ENCODE results near the gene BRSK2.
"Not testable (repeated sequence)": the region's sequence is repeated elsewhere in the genome, so short reads cannot be mapped to it uniquely, and the experiment has no call there.

The BRSK2 gene

GRCh38 chr11:1406571-1407485 lies 17.1 kb downstream of the BRSK2 start:
- DNase-seq (ENCODE audit: extremely low read depth in 1 of 2, low read depth in 1 of 2), result no peak

GRCh38 chr11:1407668-1408067 lies 17.9 kb downstream of the BRSK2 start:
- DNase-seq (ENCODE audit: extremely low read depth in 1 of 2, low read depth in 1 of 2), result no peak

GRCh38 chr11:1408346-1408745 lies 18.6 kb downstream of the BRSK2 start:
- no peak for DNase-seq (ENCODE audit: extremely low read depth in 1 of 2, low read depth in 1 of 2)

GRCh38 chr11:1409108-1409851 lies 19.5 kb downstream of the BRSK2 start:
- DNase-seq (ENCODE audit: extremely low read depth in 1 of 2, low read depth in 1 of 2), result no peak

- DNase-seq (ENCODE audit: extremely low read depth in 1 of 2, low read depth in 1 of 2), result not testable (repeated sequence)
Measured at GRCh38 chr11:1409852-1410125, 20.1 kb downstream of the BRSK2 start.

- DNase-seq (ENCODE audit: extremely low read depth in 1 of 2, low read depth in 1 of 2), result no peak
Measured at GRCh38 chr11:1410366-1411291, 20.9 kb downstream of the BRSK2 start.

- no peak for DNase-seq (ENCODE audit: extremely low read depth in 1 of 2, low read depth in 1 of 2)
Measured at GRCh38 chr11:1411301-1411700, 21.6 kb downstream of the BRSK2 start.

GRCh38 chr11:1411739-1412138 lies 22.0 kb downstream of the BRSK2 start:
- DNase-seq (ENCODE audit: extremely low read depth in 1 of 2, low read depth in 1 of 2), result not testable (repeated sequence)

GRCh38 chr11:1412377-1413095 lies 22.8 kb downstream of the BRSK2 start:
- DNase-seq (ENCODE audit: extremely low read depth in 1 of 2, low read depth in 1 of 2), result no peak

- DNase-seq (ENCODE audit: extremely low read depth in 1 of 2, low read depth in 1 of 2), result no peak
Measured at GRCh38 chr11:1414650-1415049, 24.9 kb downstream of the BRSK2 start.

GRCh38 chr11:1415631-1416030 lies 25.9 kb downstream of the BRSK2 start:
- DNase-seq (ENCODE audit: extremely low read depth in 1 of 2, low read depth in 1 of 2), result no peak

- not testable (repeated sequence) for DNase-seq (ENCODE audit: extremely low read depth in 1 of 2, low read depth in 1 of 2)
Measured at GRCh38 chr11:1418192-1418795, 28.6 kb downstream of the BRSK2 start.

GRCh38 chr11:1419811-1420210 lies 30.1 kb downstream of the BRSK2 start:
- DNase-seq (ENCODE audit: extremely low read depth in 1 of 2, low read depth in 1 of 2), result no peak

- DNase-seq (ENCODE audit: extremely low read depth in 1 of 2, low read depth in 1 of 2), result no peak
Measured at GRCh38 chr11:1421291-1421690, 31.6 kb downstream of the BRSK2 start.

- DNase-seq (ENCODE audit: extremely low read depth in 1 of 2, low read depth in 1 of 2), result no peak
Measured at GRCh38 chr11:1422481-1422880, 32.7 kb downstream of the BRSK2 start.

GRCh38 chr11:1422981-1423380 lies 33.2 kb downstream of the BRSK2 start:
- no peak for DNase-seq (ENCODE audit: extremely low read depth in 1 of 2, low read depth in 1 of 2)

GRCh38 chr11:1423406-1423805 lies 33.7 kb downstream of the BRSK2 start:
- not testable (repeated sequence) for DNase-seq (ENCODE audit: extremely low read depth in 1 of 2, low read depth in 1 of 2)

- DNase-seq (ENCODE audit: extremely low read depth in 1 of 2, low read depth in 1 of 2), result no peak
Measured at GRCh38 chr11:1425006-1425405, 35.3 kb downstream of the BRSK2 start.

- DNase-seq (ENCODE audit: extremely low read depth in 1 of 2, low read depth in 1 of 2), result no peak
Measured at GRCh38 chr11:1425439-1425838, 35.7 kb downstream of the BRSK2 start.

- DNase-seq (ENCODE audit: extremely low read depth in 1 of 2, low read depth in 1 of 2), result no peak
Measured at GRCh38 chr11:1428762-1429316, 39.1 kb downstream of the BRSK2 start.
